Activated T-cell treated with anti-CD3 and anti-CD28 coated beads for 1 hour (primary cell): Measurements from ENCODE around the gene RNF41.
A peak's percentile ranks its signal among the peaks of the same experiment; 100 is the strongest.
"Not testable (repeated sequence)": the region's sequence is repeated elsewhere in the genome, so short reads cannot be mapped to it uniquely, and the experiment has no call there.

Source experiments
- DNase-seq: peaks from one replicate; pipeline ENCODE4 v3.0.0-alpha.2; 2020; ENCODE audit warnings: low read depth

The RNF41 gene

DNA sequence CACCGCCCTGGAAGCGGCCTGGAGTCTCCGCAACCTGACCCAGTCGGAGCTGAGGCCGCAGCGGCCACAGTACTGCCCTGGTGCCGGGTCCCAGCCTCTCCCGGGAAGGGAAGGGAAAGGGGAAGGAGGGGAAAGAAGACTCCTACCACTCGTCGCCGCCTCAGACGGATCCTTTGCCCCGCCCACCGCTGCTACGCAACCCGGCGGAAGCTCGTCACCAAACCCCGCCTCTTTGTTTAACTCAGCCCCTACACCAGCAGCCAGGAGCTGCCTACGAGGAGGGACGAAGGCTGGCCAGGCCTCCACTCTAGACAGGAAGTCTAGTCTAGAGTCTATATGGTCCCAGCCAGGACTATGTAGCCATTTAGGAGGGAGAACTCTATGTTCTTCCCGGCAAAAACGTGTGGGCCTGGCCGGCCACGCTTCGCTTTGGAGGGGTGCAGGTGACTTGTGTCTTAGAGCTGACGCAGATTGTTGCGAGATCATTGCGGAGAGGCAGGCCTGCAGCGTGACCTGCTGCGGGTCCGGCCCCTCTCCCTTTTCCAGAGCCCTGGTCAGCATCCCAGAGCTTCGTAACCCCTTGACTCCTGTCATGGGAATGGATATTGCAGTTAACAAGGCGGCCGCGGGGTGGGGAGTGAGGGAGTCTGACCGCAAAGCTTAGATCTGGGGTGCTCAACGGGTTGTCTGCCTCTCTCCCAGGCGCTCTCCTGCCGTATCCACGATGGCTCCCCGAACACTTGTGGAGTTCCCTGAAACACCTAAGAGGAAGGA is at the start of gene RNF41:
RNF41 (minus strand) TSS at position 166 of the 774 bp plus-strand sequence. CDS start 7,875 bp downstream, outside the sequence.
- peak; percentile 88 for DNase-seq

DNA sequence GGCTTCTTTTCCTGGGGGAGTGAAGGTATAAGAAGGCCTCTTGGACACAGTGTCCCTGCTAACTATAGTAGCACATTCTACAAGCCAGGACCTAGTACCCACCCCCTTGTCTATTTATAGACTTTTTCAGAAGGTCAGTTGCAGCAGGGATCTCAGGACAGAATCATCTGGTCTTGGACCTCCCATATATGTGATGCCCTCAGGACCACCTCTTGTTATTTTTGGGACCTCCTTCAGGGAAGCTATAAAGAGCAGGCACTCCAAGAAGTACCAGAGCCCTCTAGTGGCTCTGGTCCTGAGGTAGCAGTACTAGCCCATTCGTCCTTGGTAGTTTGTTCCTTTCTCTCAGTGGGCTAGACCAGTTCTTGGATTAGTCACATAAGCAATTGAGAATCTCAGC is 49.3 kb upstream of the RNF41 start:
- no peak for DNase-seq

DNA sequence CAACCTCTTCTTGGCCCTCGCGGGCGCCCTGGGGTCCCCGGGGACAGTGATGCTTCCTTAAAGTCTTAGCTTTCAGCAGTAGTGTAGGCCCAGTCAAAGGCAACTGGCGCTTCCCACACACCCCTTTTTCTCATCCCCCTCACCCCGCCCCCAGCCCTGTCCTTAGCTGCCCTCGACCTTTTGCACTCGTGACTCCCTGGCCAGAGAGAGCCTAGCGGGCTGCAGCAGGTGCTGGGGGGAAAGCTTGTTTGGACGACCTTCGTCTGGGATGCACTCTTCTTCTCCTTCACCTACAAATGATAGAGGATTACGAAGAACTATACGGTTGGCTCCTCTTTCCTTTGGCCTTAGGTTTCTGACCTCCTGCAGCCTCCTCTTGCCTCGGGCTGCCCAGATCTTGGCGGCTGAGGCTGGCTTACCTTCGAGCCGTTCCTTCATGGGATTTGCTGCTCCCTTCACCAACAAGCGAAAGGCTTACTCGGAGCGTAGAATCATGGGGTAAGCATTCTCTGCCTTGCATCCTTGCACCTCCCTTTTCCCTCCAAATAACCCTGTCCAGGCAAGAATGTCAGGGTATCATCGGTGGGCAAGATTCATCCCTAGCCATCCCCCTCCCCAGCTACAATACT is 45.8 kb upstream of the RNF41 start:
- DNase-seq, result no peak

DNA sequence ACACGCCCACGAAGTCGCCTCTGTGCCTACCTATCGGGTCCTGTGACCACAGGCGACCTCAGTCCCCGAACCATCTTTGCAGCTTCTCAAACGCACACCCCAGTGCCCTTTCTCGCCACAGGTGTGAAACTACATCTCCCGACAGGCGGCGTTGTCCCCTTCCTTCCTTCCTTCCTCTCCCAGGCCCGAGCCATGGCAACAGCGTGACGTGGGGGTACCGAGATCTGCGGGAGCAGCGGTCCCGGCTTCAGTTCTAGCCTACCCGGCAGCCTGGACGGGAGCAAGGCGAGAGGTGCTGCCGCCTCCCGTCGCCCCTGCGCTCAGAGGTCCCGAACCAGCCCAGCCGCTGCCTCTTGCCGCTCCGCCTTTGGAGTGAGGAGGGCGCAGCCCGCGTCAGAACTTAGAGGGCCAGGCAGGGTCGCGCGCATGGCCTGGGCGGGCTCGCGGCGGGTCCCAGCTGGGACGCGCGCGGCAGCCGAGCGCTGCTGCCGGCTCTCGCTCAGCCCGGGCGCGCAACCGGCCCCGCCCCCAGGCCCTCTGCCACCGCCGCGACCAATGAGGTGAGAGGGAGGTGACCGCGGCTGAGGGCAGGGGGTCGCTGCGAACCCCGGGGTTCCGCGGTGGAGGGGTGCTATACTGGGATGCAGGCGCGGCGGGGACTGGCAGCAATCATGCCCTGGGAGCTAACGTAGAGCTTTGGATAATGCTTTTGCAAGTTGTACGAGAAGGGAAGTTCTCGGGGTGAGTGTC is 45.1 kb upstream of the RNF41 start, which contains the start of gene COQ10A:
COQ10A (plus strand) TSS at position 250 of the 750 bp plus-strand sequence; CDS start at position 427, 177 bp downstream.
- peak; percentile 85 for DNase-seq

DNA sequence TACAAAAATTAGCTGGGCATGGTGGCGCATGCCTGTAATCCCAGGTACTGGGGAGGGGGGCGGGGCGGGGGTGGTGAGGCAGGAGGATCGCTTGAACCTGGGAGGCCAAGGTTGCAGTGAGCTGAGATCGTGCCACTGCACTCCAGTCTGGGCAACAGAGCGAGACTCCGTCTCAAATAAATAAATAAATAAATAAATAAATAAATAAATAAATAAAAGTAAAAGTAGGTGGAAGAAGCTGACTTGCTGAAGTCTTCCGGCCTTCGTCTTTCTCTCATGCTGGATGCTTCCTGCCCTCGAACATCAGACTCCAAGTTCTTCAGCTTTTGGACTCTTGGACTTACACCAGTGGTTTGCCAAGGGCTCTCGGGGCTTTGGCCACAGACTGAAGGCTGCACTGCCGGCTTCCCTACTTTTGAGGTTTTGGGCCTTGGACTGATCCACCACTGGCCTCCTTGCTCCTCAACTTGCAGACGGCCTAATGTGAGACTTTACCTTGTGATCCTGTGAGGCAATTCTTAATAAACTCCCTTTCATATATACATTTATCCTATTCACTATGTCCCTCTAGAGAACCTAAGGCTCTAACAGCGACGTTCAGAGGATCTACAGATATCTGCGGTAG is 44.5 kb upstream of the RNF41 start:
- not testable (repeated sequence) for DNase-seq

DNA sequence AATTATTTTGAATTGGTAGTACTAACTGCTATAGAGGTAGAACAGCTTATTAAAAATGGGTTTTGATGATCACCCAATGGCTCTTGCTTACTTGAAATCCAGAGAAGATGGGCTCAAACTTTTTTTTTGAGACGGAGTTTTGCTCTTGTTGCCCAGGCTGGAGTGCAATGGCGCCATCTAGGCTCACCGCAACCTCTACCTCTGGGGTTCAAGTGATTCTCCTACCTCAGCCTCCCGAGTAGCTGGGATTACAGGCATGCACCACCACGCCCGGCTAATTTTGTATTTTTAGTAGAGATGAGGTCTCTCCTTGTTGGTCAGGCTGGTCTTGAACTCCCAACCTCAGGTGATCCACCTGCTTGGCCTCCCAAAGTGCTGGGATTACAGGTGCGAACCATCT is 41.2 kb upstream of the RNF41 start:
- DNase-seq, result not testable (repeated sequence)

DNA sequence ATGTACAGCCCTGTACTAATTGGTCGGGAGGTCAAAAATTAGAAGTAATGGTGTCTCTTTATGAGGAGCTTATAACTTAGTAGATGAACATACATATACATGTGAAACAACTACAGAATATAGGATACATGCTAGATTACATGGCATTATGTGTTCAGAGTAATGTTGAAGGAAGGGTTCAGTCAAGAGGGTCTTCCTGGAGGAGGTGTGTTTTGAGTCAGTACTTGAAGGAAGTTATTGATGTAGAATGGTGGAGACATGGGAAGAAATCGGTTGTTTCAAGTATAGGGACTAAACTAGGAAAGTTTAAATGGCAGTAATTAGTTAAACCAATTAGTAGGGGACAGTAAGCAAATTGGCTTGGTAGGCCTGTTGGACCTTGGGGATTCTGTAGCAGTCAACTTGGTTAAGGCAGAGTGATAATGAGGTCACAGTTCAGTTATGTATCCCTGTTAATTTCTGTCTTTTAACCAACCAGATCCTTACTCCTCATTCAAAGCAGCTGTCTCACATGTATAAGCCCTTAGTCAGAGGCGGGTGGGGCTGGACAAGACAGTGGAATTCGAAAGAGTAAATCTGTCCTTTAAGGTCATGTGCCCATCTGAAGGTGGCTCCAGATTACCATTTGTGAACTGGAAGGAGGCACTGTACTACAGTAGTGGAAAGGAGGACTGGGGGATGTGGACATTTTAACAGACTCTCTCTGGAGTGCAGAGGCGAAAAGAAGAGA is 39.9 kb upstream of the RNF41 start:
- no peak for DNase-seq

DNA sequence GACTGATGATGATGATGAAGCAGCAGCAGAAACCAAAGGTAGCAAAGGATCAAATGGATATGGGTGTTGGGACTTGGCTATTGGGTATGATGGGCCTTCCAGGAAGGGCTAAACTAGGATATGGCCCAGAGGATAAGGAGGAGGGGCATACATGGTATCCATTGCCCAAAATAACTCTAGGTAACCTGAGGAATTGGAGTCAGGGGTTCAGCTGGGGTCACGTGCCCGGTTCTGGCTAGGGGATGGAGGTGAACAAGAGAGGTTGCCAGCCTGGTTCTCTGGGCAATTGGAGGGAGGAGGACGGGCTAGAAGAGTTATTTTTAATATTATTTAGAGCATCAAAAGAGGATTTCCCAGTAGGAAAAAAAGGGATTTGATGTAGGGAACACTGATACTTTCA is 39.2 kb upstream of the RNF41 start:
- no peak for DNase-seq

DNA sequence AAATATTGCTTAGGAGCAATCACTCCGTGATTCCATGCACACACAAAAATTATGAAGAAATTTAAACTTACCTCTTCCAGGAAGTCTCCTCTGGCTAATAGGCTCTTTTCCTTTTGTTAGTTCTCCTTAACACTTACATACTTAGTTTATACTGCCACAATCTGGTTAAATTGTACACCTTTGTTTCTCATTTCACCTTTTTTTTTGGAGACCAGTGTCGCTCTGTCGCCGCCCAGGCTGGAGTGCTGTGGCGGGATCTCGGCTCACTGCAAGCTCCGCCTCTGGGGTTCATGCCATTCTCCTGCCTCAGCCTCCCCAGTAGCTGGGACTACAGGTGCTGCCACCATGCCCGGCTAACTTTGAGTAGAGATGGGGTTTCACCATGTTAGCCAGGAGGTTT is 38.7 kb upstream of the RNF41 start:
- no peak for DNase-seq

DNA sequence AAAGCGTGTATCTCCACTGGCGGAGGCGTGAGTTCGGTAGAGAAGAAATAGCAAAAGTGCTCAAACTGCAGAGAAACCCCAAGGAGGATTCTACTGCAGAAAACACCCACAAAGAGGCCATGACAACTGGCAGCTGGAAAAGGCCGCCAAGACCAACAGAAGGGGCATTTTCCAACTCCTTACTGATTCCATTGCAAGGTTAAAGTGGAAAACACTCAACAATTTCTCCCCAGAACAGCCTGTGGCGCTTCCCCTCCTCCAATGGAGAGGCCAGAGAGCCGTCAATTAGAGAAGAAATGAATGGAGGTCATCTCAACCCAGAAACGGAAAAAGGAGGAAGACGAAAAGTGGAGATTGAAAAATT is 37.1 kb upstream of the RNF41 start:
- no peak for DNase-seq

DNA sequence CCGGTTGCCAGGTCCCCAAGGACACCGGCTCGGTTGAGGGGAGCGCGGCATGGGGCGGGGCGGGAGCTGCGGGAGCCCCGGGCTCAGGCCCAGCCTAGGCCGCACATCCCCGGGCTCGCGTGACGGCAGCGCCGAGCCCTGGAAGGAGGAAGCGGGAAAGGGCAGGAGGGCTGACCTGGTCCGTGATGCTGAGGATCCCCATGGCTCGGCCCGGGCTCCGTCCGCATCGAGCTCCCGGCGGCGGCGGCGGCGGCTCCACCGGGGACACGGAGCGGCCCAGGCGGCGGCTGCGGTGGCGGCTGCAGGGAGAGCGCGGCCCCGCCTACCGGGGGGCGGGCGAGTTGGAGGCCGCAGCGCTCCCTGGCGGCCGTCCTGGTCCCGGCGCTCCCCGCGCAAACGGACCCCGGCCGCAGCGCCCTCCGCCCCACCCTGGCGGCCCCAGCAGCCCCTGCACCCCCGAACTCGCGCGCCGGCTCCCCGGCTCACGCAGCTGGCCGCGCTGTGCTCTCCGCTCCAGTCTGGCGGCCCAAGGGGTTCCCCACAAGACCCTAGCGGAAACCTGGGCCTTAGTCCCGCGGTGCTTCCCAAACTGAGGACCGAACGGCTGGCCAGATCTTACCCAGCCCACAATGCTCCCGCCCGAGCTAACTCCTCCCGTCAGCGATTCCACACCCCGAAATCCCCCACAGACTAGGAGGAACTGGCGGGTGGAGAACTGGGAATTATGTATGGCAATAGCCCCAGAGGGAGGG is 36.5 kb upstream of the RNF41 start, which contains the start of gene ANKRD52:
ANKRD52 (minus strand) TSS at position 317 of the 752 bp plus-strand sequence; CDS start at position 202, 115 bp downstream.
- peak; percentile 72 for DNase-seq

DNA sequence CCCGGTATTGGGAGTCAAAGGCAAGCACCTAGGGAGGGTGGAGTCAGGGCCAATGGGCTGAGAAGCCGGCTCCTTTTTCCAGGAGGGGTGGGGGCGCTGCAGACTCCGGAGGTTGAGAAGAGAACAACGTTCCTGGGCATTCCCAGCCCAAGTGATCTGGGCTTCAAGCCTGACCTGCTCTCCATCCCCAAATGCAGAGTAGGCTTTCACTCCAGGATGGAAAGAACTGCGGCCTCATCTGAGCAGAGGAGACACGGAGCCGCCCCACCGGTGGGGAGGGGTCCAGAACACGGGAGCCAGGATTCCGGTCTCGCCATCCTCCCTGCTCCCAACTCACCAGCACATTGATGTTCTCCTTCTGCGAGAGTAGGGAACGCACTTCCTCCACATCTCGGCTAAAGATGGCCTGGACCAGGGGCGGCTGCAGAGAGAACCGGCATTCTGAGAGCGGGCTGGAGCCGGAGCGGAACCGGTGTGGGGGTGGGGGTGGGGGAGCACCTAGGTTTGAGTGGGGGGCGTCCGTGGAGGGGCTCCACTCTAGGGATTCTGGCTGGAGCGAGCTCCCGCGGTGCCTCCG is 35.9 kb upstream of the RNF41 start:
- no peak for DNase-seq

DNA sequence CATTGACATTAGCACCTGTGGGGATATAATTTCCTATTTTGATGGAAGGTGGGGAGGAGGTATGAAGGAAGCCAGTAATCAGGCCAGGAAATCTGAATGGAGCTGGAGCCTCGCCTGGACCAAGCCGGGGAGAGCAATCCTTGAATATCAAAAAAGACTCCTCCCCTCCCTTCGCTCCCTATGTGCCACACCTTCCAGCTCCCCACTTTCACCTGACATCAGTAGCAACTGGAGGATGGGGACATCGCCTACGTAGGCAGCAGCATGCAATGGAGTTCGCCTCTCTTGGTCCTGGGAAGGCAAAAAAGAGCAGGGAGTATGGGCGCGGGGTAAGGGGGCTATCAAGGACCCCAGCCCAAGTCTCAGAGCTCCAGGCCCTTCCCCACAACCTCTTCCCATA is 35.3 kb upstream of the RNF41 start:
- no peak for DNase-seq

DNA sequence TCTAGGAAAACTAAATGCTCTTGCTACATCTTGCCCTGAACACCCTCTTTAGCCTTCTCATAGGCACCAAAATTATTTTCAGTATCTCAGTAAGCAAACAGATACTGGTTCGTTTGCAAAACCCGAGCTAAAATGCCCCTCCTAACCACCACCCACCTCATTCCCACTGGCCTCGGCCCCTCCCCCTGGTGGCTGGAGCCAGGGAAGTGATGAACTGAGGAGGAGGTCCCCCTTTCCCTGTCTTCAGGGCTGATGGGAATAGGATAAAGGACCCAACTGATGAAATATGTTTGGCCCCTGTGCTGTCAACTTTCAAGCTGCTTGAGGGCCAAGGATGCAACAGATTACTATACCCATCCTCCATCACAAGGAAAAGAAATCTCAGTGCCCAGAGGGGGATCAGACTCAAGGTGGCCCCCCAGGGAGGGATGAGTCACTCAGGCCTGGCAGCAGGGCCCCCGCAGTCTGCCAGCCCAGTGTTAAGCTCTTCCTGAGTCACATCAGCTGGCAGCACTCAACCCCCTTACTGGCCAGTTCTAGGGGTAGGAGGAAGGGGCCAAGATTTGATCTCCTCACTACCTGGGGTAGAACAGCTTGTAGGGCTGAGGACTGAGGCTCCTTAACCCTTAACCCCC is 34.7 kb upstream of the RNF41 start:
- no peak for DNase-seq

DNA sequence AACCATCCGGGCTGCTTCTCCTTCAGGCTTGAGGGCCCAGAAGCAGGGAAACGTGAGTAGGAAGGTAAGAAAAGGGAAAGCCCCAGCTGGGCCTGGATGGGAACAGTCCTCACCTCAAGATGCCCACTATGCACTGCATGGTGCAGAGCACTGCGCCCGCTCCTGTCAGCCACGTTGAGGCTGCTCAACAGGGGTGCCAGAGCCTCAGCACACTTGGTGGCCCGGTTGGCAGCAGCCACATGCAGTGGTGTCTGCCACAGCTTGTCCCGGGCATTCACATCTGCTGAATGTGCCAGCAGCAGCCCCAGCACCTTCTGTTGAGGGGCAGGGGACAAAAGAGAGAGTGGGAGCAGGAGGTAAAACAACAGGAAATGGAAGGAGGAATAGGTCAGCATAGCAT is 33.9 kb upstream of the RNF41 start:
- no peak for DNase-seq

DNA sequence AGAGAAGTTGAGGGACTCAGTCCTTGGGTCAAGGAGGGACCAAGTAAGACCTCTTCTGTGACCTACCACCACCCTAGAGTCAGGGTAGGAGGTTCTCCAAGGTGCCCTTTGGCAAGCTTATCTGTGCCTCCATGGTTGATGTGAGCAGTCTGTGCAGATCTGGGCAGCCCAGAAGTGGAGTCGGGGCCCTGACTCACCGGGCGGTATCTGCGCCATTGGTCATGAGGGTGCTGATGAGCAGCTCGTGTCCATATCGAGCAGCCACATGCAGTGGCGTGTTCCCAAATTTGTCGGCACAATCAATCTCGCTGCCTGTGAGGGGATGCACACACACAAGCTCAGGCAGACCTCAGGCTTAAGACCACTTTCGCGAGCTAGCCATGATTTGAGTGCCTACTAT is 31.4 kb upstream of the RNF41 start:
- no peak for DNase-seq

DNA sequence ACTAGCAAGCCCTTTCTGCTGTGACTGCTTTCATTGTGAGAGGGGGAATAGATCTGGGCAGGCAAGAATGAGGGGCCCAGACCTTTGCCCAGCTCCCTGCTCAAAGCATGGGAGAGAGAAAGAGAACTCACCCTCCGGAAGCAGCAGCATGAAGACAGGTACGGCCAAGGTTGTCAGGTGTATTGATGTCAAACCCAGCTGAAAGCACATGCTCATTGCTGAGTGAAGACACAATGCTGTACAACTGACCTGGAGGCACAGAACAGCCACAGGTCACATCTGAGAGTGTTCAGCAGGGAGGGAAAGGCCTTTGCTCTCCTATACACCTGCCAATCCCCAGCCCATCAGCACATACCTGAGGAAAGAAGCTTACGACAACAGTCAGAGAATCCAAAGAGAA is 30.9 kb upstream of the RNF41 start:
- DNase-seq, result no peak

DNA sequence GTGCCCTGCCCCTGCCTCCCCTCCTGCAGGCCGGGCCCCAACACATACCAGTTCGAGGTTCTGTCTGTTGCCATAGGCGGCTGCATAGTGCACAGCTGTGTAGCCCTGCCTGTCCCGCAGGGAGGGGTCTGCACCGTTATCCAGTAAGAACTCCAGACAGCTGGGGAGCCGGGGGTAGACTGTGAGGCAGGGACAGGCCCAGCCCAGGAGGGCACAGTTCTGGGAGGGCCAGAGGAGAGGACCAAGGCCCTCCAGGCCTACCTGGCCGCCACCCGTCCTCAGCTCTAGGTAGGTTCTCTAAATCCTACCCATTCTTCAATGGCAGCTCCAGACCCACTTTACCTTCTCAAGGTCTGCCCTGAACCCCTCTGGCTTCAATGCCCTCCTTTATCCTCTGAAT is 27.0 kb upstream of the RNF41 start:
- DNase-seq, result no peak

DNA sequence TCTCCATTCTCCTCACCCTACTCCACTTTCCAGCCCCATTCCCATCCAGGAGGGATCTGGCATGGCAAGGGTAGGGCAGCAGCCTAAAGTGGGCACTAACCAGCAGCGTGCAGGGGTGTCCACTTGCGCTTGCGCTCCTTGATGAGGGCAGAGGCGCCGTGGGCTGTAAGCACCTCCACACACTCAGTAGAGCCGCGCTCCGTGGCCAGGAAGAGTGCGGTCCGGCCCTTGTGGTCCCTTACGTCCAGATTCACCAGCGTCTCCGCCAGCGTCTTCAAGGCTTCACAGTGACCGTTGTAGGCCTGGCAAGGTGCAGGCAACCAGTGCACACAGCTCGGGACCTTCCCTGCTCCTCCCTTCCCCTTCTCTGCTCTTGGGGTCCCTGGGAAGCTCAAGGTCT is 26.2 kb upstream of the RNF41 start:
- DNase-seq, result no peak

DNA sequence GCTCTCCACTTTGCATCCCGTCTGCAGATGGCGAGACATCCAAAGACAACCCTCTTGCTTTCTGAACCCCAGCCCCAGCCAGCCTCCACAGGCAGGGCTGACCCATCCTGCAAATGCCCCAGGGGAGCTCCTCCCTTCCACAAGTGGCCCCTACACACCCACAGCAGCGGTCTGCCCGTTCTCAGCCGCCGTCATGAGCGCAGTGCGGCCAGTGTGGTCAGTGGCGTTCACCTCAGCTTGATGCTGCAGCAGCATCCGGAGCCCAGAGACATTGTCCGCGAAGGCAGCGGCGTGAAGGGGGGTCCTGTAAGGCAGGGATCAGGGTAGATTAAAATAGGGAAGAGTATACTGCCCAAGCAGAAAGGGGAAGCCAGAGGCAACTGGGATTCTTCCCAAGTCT is 22.8 kb upstream of the RNF41 start:
- DNase-seq, result no peak
